Measurements from ENCODE around the gene CYP1A1.
"Not testable (repeated sequence)": the region's sequence is repeated elsewhere in the genome, so short reads cannot be mapped to it uniquely, and the experiment has no call there.

CYP1A1 gene

DNA sequence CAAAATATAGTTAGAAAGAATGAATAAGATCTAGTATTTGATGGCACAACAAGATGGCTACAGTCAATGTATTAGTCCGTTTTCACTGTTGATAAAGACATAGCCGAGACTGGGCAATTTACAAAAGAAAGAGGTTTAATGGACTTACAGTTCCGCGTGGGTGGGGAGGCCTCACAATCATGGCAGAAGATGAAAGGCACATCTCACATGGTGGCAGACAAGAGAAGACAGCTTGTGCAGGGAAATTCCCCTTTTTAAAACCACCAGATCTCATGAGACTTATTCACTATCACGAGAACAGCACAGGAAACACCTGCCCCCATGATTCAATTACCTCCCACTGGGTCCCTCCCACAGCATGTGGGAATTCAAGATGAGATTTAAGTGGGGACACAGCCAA, 12.9 kb upstream of the CYP1A1 start:
- not testable (repeated sequence) for DNase-seq (ENCODE audit: low read depth)

DNA sequence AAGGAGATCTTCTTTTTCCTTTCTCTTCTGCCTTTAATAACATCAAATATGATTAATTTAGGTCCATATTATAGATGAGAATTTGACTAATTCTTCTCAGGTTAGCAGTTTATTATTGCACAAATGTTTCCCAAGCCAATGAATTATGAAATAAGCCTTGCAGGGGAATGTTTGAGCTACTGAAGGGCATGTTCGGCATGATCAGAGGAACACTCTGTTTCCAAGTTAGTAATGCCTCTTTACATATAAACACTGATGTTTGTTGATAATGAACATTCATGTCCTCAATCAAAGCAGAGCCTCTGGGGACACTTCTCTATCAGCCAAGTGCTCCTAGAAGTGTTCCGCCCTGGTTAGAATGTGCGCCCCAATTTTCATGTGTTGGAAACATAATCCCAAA, 10.0 kb upstream of the CYP1A1 start:
- DNase-seq (ENCODE audit: low read depth): no peak

DNA sequence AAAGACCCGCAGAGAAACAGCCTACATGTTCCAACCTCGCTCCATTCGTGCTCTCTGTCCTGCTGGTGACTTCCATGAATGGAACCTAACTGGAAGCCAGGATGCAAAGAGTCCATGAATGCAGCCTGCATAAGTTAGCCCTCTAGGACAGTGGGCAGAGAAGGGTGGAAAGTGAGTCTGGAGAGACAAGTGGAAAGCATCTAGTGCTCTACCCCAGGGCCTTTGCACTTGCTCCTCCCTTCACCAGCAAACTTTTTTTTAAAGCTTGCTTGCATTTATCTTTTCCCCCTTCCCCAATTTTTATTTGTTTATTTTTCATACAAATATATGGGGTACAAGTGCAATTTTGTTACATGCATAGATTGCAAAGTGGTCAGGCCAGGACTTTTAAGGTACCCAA, 7.9 kb upstream of the CYP1A1 start:
- no peak for DNase-seq (ENCODE audit: low read depth)

- DNase-seq (ENCODE audit: low read depth): no peak
Observed at GRCh38 chr15:74732846-74733245, 7.5 kb upstream of the CYP1A1 start.

- no peak for DNase-seq (ENCODE audit: low read depth)
Observed at GRCh38 chr15:74730619-74731316, 5.4 kb upstream of the CYP1A1 start.

DNA sequence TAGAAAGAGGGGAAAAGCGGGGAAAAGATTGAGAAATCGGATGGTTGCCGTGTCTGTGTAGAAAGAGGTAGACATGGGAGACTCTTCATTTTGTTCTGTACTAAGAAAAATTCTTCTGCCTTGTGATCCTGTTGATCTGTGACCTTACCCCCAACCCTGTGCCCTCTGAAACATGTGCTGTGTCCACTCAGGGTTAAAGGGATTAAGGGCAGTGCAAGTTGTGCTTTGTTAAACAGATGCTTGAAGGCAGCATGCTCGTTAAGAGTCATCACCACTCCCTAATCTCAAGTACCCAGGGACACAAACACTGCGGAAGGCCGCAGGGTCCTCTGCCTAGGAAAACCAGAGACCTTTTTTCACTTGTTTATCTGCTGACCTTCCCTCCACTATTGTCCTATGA, 4.0 kb upstream of the CYP1A1 start:
- DNase-seq (ENCODE audit: low read depth): not testable (repeated sequence)

DNA sequence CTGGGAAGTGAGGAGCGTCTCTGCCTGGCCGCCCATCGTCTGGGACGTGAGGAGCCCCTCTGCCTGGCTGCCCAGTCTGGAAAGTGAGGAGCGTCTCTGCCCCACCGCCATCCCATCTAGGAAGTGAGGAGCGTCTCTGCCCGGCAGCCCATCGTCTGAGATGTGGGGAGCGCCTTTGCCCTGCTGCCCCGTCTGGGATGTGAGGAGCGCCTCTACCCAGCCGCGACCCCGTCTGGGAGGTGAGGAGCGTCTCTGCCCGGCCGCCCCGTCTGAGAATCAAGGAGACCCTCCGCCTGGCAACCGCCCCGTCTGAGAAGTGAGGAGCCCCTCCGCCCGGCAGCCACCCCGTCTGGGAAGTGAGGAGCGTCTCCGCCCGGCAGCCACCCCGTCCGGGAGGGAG, 3.4 kb upstream of the CYP1A1 start:
- not testable (repeated sequence) for DNase-seq (ENCODE audit: low read depth)

DNA sequence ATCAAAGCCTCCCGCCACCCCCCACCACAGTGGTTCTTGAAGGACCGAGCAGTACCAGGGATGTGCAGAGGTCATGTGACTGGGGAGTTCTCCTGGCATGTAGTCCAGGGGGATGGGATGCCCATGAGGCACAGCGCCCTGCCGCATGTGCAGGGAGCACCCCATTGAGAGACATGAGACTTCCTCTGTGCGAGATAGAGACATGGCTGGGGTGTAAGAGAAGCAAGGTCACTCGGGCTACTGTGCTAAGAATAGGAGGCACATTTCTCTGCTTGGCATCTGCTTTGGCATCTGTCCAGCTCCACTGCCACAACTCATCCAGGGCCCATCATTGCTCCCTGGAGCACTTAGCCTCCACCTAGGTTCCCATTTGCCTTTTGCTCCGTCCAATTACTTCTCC, 2.4 kb upstream of the CYP1A1 start:
- DNase-seq (ENCODE audit: low read depth): no peak

- DNase-seq (ENCODE audit: low read depth): no peak
Observed at GRCh38 chr15:74726774-74727164, 1.4 kb upstream of the CYP1A1 start.

DNA sequence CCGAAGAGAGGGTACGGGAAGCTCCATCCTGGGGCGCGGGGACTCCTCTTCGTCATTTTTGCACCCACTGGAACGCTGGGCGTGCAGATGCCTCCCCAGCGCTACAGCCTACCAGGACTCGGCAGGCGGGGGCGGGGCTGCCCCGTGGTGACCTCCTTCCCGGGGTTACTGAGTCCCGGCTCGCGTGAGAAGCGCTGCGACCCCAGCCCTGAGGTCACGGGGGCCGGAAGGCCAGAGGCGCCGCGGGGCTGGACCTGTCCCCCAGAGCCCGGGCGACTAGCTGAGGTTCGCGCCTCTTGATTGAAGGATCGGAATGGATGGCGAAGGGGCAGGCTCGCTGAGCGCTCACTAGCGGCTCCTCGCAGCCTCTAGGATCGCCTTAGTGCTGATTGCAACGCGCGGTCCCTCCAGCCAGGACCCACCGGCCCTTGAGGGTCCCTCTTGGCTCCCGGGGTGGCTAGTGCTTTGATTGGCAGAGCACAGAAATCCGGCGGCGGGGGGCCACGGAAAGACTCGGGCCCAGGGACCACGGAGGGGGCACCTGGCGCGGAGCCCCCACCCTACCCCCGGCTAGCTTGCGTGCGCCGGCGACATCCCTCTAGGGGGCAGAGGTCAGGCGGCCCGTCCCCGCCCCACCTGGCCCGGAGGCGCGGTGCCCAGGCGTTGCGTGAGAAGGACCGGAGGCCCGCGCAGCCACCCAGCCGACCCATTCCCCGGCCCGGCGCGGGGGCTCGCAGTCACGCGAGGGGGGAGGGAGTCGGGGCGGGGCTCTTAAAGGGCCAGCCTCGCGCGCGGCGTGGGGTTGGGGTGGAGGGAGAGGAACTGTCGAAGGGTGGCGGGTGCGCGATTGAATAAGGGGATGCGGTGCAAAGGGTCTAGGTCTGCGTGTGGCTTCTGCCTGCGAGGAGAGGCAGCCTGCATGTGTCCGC, 781 bp upstream of the CYP1A1 start:
- no peak for DNase-seq (ENCODE audit: low read depth)

- no peak for DNase-seq (ENCODE audit: low read depth)
Observed at GRCh38 chr15:74724570-74725224, 631 bp downstream of the CYP1A1 start.

DNA sequence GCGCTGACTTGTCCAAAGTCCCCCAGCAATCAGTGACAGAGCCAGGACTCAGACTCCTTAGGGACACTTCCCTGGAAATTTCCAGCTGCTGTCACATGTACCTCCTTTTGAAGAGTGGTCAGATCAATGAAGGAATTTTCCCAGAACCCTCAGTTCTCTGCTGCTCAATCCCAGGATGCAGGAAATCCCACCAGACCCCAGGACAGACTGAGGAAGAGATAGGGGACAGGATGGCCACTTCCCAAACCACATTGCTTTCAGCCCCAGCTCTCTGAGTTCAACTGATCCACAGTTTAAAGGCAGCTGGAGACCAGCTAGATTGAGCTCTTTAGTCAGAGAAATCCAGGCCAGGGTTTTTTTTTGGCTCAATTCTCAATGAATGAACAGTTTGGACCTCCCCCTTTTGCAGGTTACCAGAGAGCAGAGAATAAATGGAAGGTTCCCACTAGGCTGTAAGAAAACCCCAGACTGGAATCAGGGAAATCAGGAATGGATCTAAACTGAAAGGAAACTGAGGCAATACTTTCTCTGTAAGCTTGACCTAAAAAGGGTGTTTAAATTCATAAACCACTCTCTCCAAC, 1.5 kb downstream of the CYP1A1 start:
- no peak for DNase-seq (ENCODE audit: low read depth)

DNA sequence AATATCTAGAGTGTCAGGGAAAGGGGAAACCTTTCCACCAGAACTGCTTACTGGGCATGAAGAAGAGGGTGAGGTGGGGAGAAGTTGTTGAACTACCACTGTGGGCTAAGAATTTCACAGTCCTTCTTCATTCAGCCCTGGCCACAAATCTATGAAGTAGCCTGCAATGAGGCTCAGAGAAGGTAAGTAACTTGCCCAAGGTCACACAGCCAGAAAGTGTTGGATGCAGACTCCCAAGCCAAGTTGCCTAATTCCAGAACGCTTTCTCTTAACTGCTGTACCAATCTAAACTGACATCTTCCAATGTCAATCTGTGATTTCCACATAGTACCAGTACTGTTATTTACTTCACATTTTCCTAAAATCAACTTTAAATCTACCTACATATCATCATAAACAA, 2.1 kb downstream of the CYP1A1 start:
- no peak for DNase-seq (ENCODE audit: low read depth)

GRCh38 chr15:74722591-74722990, 2.7 kb downstream of the CYP1A1 start:
- no peak for DNase-seq (ENCODE audit: low read depth)

GRCh38 chr15:74716651-74717050, 8.7 kb downstream of the CYP1A1 start:
- no peak for DNase-seq (ENCODE audit: low read depth)

GRCh38 chr15:74712311-74712710, 13.0 kb downstream of the CYP1A1 start:
- no peak for DNase-seq (ENCODE audit: low read depth)

DNA sequence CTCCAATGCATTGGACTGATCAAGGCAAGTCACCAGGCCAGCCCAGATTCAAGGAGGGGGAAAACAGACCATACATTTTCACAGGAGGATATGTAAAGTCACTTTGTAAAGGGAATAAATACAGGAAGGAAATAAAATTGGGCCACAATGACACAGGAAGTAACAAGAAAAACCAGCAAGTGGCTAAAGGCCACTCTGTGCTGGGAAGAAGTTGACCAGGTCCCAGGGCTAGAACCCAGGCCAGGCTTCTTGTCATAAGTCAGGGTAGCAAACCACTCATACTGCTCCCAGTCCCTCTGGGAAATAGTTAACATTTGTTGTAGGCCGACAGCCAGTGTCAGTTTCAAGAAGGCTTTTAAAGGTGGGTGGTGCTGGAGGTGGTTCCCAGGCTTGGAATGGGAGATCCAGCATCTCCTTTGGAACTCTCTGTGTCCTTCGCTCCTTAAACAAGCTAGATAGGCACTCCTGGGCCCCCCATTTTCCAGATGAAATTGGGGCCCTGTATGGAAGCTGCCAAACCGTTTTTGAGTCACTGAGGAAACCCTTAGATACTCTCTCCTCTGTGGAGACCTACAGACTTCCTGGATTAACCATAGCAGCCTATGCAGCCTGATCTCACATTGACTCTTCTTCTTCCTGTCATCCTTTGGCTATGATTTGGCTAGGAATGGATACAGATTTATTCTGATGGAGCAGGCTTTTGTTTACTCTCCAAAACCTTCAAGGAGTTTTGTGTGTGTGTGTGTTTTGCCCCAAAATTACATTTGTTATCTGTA, 14.8 kb downstream of the CYP1A1 start:
- DNase-seq (ENCODE audit: low read depth): no peak

- DNase-seq (ENCODE audit: low read depth): no peak
Observed at GRCh38 chr15:74709892-74710291, 15.4 kb downstream of the CYP1A1 start.

DNA sequence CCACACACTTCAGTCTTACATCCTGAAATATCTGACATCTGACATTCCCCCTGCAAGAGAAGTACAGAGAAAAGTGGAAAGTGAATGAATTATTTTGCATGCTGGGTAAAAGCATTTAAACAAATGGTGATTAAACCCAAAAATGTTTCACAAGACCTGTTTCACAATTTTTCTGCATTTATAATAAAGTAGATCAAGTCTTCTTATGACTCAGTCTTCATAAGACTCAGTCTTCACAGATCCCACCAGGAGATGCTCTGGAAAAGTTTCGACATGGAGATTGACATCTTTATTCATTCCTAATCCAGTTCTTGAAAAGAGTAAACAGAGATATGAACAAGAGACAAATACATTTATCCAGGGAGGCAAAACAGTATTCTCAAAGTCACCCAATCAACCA, 16.3 kb downstream of the CYP1A1 start:
- no peak for DNase-seq (ENCODE audit: low read depth)

DNA sequence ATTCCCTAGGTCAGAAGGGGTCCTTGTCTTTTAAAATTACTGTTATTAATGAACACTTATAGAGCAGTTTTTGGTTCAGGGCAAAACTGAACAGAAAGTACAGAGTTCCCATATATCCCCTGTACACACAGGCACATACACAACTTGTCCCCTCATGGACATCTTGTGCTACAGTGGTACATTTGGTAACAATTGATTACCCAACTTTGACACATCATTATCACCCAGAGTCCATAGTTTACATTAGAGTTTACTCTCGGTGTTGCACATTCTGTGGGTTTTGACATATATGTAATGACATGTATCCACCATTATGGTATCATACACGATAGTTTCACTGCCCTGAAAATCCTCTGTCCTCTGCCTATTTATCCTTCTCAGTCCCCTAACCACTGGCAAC, 28.5 kb downstream of the CYP1A1 start:
- DNase-seq (ENCODE audit: low read depth): no peak

GRCh38 chr15:74696398-74696729, 29.0 kb downstream of the CYP1A1 start:
- DNase-seq (ENCODE audit: low read depth): no peak
